K562 treated with DMSO at 1 percent for 4 hours (cell line): ENCODE results near the gene CDK9. TPM values are rescaled to one million over a fixed set of nuclear protein-coding genes. Genes with fewer than 3 reads are reported as not detected.

Experiments used
- total RNA-seq: library from RNA; unstranded; fragments of 300-600 nt; gene quantifications from 2 replicates; pipeline ENCODE4 v1.2.3, GENCODE V29; 2022; ENCODE audit not compliant: insufficient read depth

Gene CDK9
- total RNA-seq = 25.5 and 46.9 TPM in 2 replicates

GRCh38 chr9:127785933-127786772 lies at the start of gene CDK9:
Gene CDK9 (plus strand): TSS chr9:127786034. CDS start chr9:127786149, 115 bp downstream.

GRCh38 chr9:127778280-127779135 lies 7.3 kb upstream of the CDK9 start, which contains the start of gene SH2D3C:
Gene SH2D3C (minus strand): TSS chr9:127778666. CDS start chr9:127778627, 39 bp downstream.

GRCh38 chr9:127802576-127803443 lies 17.0 kb downstream of the CDK9 start, which contains the start of gene FPGS:
Gene FPGS (plus strand): TSS chr9:127802882. CDS start chr9:127802925, 43 bp downstream.

Other genes starting within 250 kb of the CDK9 start
- gene STXBP1, start 173.8 kb upstream of the CDK9 start, total RNA-seq = 33.0 and 34.5 TPM in 2 replicates
- not detected in 2 replicates for gene CFAP157, start 79.0 kb upstream of the CDK9 start, total RNA-seq
- 11.8 and 17.2 TPM in 2 replicates for gene PTRH1, start 70.4 kb upstream of the CDK9 start, total RNA-seq
- gene TTC16, start 70.0 kb upstream of the CDK9 start, total RNA-seq = not detected in 2 replicates
- 92.3 and 96.6 TPM in 2 replicates for gene TOR2A, start 50.7 kb upstream of the CDK9 start, total RNA-seq
- gene SH2D3C, start 7.4 kb upstream of the CDK9 start, total RNA-seq = 3.4 and 4.3 TPM in 2 replicates
- gene FPGS, start 16.8 kb downstream of the CDK9 start, total RNA-seq = 47.7 and 52.6 TPM in 2 replicates
- 1.5 and 4.3 TPM in 2 replicates for gene ENG, start 68.6 kb downstream of the CDK9 start, total RNA-seq
- 60.0 and 80.4 TPM in 2 replicates for gene AK1, start 91.6 kb downstream of the CDK9 start, total RNA-seq
- gene ST6GALNAC6, start 113.6 kb downstream of the CDK9 start, total RNA-seq = 11.0 and 16.1 TPM in 2 replicates
- gene ST6GALNAC4, start 131.0 kb downstream of the CDK9 start, total RNA-seq = 33.9 and 43.9 TPM in 2 replicates
- gene PIP5KL1, start 144.7 kb downstream of the CDK9 start, total RNA-seq = 1.9 and 3.2 TPM in 2 replicates
- gene DPM2, start 151.8 kb downstream of the CDK9 start, total RNA-seq = 61.7 and 64.3 TPM in 2 replicates
- 40.2 and 53.4 TPM in 2 replicates for gene EEIG1, start 195.0 kb downstream of the CDK9 start, total RNA-seq